HG02798 (cell line): ENCODE data around the gene ATXN7L1.
A peak's percentile ranks its signal among the peaks of the same experiment; 100 is the strongest.
"Not testable (repeated sequence)": the region's sequence is repeated elsewhere in the genome, so short reads cannot be mapped to it uniquely, and the experiment has no call there.

Experiments used
- ATAC-seq: cut with Tn5 transposase; IDR thresholded peaks from one replicate; pipeline ENCODE4 v1.9.1; 2021; ENCODE audit warnings: mild to moderate bottlenecking; ENCODE audit not compliant: unreplicated experiment, poor library complexity

ATXN7L1 gene

GRCh38 chr7:105807448-105807762 lies 69.0 kb downstream of the ATXN7L1 start:
- ATAC-seq, result no peak

GRCh38 chr7:105806592-105807447 lies 69.6 kb downstream of the ATXN7L1 start:
- peak; percentile 30 for ATAC-seq

GRCh38 chr7:105805447-105806019 lies 70.9 kb downstream of the ATXN7L1 start:
- ATAC-seq, result no peak

DNA sequence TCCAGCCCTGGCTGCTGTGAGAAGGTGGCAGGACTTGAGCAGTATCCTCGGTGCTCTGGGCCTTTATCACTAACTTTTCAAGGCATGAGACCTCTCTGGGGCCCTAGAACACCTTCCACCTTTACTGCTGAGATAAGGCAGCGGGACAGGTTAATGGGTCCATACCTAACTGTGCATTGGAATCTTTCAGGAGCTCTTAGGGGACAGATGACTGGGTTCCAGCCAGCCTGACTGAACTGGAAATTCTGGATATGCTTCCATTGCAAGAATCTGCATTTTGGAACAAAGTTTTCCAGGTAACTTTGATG lies 73.0 kb downstream of the ATXN7L1 start:
- no peak for ATAC-seq

DNA sequence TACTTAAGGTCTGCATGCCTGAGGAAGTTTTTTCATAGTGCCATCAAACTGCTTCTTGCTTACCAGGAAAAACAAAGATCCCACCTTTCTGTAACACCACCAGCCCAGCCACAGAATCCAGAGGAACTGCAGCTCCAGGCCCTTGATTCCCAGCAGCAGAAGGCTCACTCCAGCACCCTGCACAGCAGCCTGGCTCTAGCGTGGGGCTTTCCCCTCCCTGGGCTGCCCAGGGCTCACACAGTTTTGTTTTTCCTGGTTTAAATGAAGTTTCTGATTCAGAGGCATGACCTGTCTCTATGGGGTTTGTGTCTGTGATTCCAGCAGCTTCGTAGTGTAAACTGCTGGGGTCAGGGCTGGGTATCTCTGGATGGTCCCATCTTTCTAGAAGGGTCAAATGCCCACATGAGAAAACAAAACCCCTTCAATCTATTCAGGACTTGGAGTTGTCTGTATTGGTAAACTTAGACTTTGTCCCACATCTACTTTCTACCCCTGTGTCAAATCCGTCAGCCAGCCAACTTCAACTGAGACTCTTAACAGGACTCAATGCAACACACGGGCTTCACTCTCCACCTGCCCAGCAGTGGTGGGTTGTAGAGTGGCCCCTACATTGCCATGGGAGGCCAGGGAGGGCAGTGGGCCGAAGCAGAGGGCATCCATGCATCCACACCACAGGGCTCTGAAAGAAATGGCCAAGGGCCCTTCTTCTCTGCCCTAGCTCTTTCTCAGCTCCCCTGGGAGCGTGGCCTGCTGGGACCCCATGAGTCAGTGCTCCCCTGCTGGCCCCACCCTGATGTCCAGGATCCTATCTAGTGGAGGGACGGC lies 73.6 kb downstream of the ATXN7L1 start:
- ATAC-seq, result no peak

- no peak for ATAC-seq
Observed at GRCh38 chr7:105800849-105801534, 75.4 kb downstream of the ATXN7L1 start.

GRCh38 chr7:105800442-105800841 lies 76.0 kb downstream of the ATXN7L1 start:
- ATAC-seq, result no peak

- no peak for ATAC-seq
Observed at GRCh38 chr7:105799677-105800076, 76.7 kb downstream of the ATXN7L1 start.

DNA sequence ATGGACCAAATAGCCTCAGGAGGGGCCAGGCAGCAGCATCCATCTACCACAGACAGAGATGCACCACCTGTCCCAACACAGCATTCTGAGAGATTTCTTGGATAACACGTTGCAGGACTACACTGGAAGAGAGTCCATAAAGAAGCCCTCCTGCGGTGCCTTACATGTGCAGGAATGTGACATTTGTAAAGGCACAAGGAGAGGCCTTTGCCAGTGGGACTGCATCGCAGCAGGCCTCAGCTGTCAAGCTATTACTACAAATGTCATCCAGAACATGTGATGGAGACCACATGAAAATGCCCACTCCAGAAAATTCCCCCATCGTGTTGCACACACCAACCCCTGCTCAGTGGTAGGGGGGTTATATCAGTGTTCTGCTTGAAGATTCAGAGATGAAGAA lies 77.4 kb downstream of the ATXN7L1 start:
- ATAC-seq, result no peak

- no peak for ATAC-seq
Observed at GRCh38 chr7:105797652-105798051, 78.7 kb downstream of the ATXN7L1 start.

DNA sequence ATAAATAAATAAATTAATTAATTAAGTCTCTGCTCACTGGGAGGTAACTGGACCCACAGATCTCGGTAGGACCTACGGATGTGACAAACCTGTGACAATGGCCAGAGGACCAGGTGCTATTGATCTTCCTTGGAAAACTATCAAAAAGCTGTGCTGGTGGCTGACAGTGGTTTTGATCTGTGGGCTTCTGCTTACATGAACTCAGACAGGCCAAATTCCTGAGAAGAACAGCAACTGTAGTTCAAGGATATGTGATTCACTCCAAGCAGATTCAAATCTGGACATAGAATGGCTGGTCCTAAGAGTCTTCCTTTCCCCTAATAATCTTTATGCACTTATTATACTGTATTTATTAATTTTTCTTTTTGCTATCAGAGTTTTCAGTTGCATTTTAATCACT lies 80.0 kb downstream of the ATXN7L1 start:
- ATAC-seq, result no peak

GRCh38 chr7:105794741-105795729 lies 81.4 kb downstream of the ATXN7L1 start:
- ATAC-seq, result no peak

DNA sequence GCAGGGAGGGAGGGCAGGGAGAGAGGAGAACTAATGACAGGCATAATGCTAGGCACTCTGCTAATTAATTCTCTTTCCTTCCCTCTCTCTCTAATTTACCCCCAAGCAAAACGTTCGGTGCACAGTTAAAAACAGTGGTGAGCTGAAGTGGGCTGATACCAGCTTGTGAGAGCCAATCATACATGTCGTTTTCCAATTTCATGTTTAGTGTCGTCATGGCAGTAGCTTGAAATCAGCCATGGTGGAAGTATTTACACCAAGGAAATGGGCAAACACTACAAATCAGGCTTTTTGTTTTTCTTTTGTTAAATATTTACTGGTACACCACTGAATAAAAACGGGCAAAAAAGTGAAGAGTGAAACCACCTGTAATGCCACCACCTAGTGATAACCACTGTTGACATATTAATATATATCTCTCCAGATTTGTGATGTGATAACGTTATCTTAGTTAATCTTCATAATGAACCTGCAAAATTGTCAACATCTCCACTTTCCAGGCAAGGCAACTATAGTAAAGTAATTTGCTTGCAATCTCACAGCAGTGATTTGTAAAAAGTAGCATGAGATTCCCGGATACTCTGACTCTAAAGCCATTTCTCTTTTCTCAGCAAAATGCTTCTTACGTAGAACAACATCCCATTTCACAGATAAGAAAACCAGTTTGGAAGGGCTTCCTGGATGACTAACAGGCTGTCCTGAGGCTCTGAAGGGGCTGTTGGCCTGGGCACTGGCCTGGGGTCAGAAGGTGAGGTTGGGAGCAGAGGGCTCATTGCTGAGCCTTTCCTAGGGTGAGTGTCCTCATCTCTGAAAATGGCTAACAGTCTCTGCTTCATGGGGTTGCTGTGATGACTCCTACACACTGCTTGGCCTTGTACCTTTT lies 83.7 kb downstream of the ATXN7L1 start:
- no peak for ATAC-seq

GRCh38 chr7:105791926-105792325 lies 84.5 kb downstream of the ATXN7L1 start:
- no peak for ATAC-seq

- no peak for ATAC-seq
Observed at GRCh38 chr7:105790996-105791395, 85.4 kb downstream of the ATXN7L1 start.

GRCh38 chr7:105790452-105790851 lies 85.9 kb downstream of the ATXN7L1 start:
- not testable (repeated sequence) for ATAC-seq

GRCh38 chr7:105788816-105789349 lies 87.5 kb downstream of the ATXN7L1 start:
- no peak for ATAC-seq

- no peak for ATAC-seq
Observed at GRCh38 chr7:105788356-105788755, 88.0 kb downstream of the ATXN7L1 start.
